ENCODE measurements around the gene TNNI3.

GRCh38 chr19:55199620-55200204 is 42.2 kb upstream of the TNNI3 start:
- TF ChIP-seq CTCF (conservative IDR thresholded peaks at IDR 0.05; ENCODE audit: low read length) (no peak), EZH2phosphoT487 (IDR thresholded peaks at IDR 0.05; ENCODE audit: borderline replicate concordance, low read depth, low read length) (no peak)

Measured in OCI-LY7 (cell line).